Activated gamma-delta T cell treated with Interleukin-2 at 50 U/mL for 16 hours (primary cell): ENCODE results near the gene PTGES.
"Not testable (repeated sequence)": the region's sequence is repeated elsewhere in the genome, so short reads cannot be mapped to it uniquely, and the experiment has no call there.

ENCODE experiments used
- DNase-seq: peaks from one replicate; pipeline ENCODE4 v3.0.0-alpha.2; 2020

Gene PTGES, protein sequence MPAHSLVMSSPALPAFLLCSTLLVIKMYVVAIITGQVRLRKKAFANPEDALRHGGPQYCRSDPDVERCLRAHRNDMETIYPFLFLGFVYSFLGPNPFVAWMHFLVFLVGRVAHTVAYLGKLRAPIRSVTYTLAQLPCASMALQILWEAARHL

DNA sequence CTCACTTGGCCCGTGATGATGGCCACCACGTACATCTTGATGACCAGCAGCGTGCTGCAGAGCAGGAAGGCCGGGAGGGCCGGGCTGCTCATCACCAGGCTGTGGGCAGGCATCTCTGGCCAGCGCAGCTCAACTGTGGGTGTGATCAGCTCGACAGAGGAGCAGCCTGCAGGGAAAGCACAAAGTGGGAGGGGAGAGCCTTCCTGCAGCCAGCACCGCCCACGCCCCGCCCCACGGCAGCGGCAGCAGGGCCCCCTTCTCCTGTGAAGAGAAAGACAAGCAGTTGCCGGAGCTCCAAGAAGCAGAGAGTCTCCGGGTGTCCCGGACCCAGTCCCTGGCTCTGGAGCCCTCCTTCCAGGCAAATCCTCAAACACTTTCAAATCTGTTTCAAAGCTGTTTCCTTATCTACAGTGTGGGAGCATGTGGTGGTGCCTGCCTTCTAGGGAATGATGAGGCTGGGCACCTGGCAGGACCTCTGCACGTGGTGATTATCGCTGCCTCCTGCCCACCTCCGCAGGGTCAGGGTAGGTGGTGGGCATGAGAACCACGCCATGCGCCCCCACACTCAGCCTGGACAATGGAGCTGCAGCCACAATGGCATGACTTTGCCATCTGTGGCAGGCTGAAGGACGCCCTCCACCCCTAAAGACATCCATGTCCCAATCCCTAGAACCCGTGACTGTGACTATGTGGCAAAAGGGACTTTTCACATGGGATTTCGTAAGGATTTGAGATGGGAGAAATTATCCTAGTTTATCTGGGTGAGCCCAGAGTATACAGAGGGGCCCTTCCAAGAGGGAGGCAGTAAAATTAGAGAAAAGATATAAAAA, at the start of gene PTGES:
TSS of gene PTGES (minus strand) at position 143 of the 830 bp plus-strand sequence. CDS start at position 113, 30 bp downstream.
- peak; percentile 19 for DNase-seq

- DNase-seq = no peak
Observed at GRCh38 chr9:129801504-129801903, 48.7 kb upstream of the PTGES start.

DNA sequence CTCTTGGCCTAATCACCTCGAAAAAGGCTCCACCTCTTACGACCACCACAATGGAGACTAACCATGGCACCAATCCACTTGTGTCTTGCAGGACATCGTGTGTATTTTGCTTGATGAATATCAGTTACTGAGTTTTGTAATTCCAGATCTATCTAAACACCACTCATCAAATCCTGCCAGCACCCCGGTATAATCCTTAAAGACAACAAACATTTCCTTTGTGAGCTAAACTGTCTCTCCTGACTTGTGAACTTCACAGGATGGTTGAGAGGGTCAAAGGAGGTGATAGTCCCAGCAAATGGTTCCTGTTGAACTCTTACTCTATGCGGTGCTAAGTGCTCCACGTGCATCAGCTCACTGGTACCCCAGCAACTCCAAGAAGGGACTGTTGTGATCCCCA, 46.1 kb upstream of the PTGES start:
- no peak for DNase-seq

- DNase-seq = not testable (repeated sequence)
Observed at GRCh38 chr9:129796029-129796428, 43.2 kb upstream of the PTGES start.

- DNase-seq = no peak
Observed at GRCh38 chr9:129794549-129794948, 41.7 kb upstream of the PTGES start.

DNA sequence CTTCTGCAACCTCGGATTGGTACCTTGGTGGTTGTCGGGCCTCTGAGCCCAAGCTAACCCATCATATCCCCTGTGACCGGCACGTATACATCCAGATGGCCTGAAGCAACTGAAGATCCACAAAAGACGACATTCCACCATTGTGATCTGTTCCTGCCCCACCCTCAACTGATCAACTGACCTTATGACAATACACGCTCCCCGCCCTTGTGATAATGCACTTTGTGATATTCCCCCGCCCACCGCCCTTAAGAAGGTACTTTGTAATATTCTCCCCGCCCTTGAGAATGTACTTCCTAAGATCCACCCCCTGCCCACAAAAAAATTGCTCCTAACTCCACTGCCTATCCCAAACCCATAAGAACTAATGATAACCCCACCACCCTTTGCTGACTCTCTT, 33.6 kb upstream of the PTGES start:
- DNase-seq = no peak

GRCh38 chr9:129785866-129786265, 33.0 kb upstream of the PTGES start:
- no peak for DNase-seq

DNA sequence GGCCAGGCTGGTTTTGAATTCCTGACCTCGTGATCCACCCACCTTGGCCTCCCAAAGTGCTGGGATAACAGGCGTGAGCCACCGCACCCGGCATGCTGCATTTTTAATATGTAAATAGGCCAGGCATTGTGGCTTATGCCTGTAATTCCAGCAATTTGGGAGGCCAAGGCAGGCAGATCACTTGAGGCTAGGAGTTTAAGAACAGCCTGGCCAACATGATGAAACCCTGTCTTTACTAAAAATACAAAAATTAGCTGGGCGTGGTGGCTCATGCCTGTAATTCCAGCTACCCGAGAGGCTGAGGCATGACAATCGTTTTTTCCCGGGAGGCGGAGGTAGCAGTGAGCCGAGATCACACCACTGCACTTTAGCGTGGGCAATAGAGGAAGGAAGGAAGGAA, 32.1 kb upstream of the PTGES start:
- not testable (repeated sequence) for DNase-seq

GRCh38 chr9:129783516-129784361, 30.9 kb upstream of the PTGES start:
- DNase-seq = peak; percentile 72

DNA sequence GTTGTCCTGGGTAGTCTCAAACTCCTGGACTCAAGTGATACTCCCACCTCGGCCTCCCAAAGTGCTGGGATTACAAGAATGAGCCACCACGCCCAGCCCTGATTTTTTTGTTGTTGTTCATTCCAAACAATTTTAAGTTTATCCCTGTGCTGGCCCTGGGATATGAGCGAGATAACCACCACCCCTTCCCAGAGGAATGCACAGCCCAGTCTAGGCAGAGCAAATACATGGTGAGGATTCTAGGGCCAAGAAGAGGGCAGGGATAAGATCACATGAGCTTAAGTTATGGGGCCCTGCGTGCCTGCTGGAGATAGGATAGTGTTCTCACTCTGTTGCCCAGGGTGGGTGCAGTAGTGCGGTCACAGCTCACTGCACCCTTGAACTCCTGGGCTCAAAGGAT, 29.1 kb upstream of the PTGES start:
- no peak for DNase-seq

GRCh38 chr9:129781131-129781530, 28.3 kb upstream of the PTGES start:
- no peak for DNase-seq

DNA sequence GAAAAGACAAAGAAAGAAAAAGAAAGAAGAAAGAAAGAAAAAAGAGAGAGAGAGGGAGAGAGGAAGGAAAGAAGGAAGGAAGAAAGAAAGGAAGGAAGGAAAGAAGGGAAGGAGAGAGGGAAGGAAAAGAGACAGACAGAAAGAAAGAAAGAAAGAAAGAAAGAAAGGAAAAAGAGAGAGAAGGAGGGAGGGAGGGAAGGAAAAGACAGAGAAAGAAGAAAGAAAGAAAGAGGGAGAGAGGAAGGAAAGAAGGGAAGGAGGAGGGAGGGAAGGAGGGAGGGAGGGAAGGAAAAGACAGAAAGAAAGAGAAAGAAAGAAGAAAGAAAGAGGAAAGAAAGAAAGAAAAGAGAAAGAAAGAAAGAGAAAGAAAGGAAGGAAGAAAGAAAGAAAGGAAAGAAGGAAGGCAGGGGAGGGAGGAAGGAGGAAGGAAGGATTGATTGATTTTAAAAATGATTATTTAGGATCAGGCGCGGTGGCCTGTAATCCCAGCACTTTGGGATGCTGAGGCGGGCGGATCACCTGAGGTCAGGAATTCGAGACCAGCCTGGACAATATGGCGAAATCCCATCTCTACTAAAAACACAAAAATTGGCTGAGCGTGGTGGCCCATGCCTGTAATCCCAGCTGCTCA, 26.8 kb upstream of the PTGES start:
- DNase-seq = no peak

DNA sequence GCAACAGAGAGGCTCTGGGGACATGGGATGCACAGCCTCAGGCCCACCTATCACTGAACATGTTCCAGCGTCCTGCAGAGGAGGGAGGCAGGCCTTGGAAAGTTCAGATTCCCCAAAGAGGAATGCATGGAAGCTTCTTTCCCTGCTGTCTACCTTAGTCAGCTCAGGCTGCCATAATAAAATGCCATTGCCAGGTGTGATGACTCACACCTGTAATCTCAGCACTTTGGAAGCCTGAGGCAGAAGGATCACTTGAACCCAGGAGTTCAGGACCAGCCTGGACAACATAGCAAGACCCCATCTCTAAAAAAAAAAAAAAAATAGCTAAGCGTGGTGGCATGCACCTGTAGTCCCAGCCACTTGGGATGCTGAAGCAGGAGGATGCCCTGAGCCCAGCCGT, 25.6 kb upstream of the PTGES start:
- no peak for DNase-seq

GRCh38 chr9:129777769-129778130, 24.9 kb upstream of the PTGES start:
- no peak for DNase-seq

DNA sequence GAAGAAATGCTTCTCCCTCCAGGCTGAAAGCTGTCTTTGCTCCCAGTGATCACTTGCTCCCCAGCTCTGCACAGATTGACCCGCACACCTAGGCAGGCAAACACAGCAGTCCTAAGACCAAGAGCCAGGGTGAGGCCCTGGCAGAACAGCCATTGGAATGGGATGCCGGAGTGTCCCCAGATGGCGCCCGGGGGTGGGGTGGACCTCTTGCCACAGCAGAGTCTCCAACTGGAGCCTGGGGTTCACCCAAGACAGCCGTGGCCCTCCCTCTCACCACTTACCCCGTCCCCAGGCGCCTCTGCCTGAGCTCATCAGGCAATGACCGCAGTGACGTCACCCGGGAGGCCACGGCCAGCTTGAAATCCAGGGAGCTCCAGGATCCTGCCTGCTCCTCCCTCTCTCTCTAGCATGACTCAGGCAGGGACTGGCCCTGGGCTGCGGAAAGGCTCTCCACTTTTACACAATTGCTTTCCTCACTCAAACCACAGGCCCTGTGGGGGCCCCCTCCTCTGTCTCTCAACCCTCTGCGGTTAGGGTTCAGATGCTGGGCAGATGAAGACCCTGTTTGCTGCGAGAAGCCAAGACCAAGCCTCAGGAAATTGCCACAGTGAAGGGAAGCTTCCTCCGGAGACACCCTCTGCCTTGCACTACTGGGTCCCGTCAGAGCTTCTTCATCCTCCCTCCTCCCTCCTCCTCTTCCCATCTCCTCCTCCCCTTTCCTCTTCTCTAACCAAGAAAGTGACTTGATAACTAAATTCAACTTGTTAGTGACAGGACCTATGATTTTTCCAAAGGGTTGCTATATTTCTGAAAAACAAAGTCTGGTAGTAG, 24.3 kb upstream of the PTGES start:
- DNase-seq = peak; percentile 23

GRCh38 chr9:129776566-129776937, 23.7 kb upstream of the PTGES start:
- DNase-seq = no peak

GRCh38 chr9:129776096-129776495, 23.3 kb upstream of the PTGES start:
- DNase-seq = not testable (repeated sequence)

- no peak for DNase-seq
Observed at GRCh38 chr9:129775448-129775798, 22.6 kb upstream of the PTGES start.

DNA sequence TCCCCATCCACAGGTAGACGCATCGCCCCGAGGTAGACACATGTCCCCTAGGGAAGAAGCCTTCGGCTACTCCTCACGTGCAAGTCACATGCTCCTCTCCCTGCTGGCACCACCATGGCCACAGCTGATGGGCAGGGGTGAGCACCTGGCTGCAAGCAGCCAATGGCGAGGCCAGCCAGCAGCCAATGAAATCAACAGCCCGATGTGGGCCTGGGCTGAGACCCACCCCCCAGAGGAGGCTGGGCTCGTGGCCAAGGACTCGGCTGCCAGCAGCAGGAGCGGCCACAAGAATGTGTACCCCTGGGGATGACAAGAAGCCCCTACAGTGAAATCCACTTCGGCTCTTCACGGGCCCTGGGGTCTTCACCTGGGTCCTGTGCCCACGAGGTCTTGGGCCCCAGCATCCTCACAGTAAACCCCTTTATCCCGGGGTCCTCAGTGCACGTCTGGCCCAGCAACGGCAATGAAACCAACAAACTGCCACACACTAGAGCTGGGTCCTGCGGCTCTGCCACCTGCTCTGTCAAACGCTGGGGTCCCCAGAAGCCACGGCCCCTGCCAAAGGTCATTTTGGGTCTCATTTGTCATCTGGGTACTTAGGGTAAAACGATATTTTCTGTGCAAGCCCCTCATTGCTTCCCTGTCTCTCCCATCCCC, 22.1 kb upstream of the PTGES start:
- DNase-seq = no peak

GRCh38 chr9:129773262-129774048, 20.6 kb upstream of the PTGES start:
- DNase-seq = no peak

- no peak for DNase-seq
Observed at GRCh38 chr9:129770741-129771140, 17.9 kb upstream of the PTGES start.
